Uterus (tissue), 2 donors: ENCODE results near the gene DIDO1.

ENCODE experiments used
- CTCF ChIP-seq, 4 experiments: fragments of 200-600 bp in 2 of 4; fragments of 450-650 bp in 2 of 4; sonication (generic) in 2 of 4; IDR thresholded peaks; one replicate each; pipeline ENCODE4 v1.5.1; 2016 to 2019; ENCODE audit warnings: antibody characterized with exemption in 4 of 4, mild to moderate bottlenecking in 2 of 4, moderate library complexity in 1 of 4
- POLR2A ChIP-seq, 2 donors: fragments of 450-650 bp; IDR thresholded peaks; one replicate each; pipeline ENCODE4 v1.6.1; 2016; ENCODE audit warnings: antibody characterized with exemption in 2 of 2, mild to moderate bottlenecking in 1 of 2, moderate library complexity in 1 of 2

GRCh38 chr20:62879275-62880146, 46.8 kb downstream of the DIDO1 start:
- no peak for TF ChIP-seq CTCF (IDR thresholded peaks at IDR 0.05)
- TF ChIP-seq POLR2A (IDR thresholded peaks at IDR 0.05) = no peak
